ENCODE measurements around the gene REX1BD. TPM values are rescaled to one million over a fixed set of nuclear protein-coding genes. Genes with fewer than 3 reads are reported as not detected.

The REX1BD gene
- total and polyA plus RNA-seq, 8 donors: 30.0 to 158 (median 42.2) TPM

- Histone ChIP-seq H3K9me3 (no peaks in the 10 kb centered on the region), H3K4me1 (peaks cover 9 to 13% (median 9%) of the 10 kb centered on the region in 3 donors), H3K27ac (no peak overlapping the region), H3K36me3 (peaks cover 0 to 21% (median 16%) of the 10 kb centered on the region in 3 donors), H3K4me3 (no peak overlapping the region), H3K27me3 (no peaks in the 10 kb centered on the region)
- TF ChIP-seq CTCF (IDR thresholded peaks at IDR 0.05): no peak
- DNase-seq: peak in 1 of 6 donors; percentile 63
- FAIRE-seq: no peak
- no peak for ATAC-seq
- intact Hi-C loops (cut with DNase I): loop anchor here in 1 of 3 donors (10.0 kb wide), 1 partner anchor 110 kb away; no protein-coding TSS in a partner anchor
- WGBS, 2 donors: 93 to 94% methylated on average over 18 of the region's 18 CpGs
Measured at GRCh38 chr19:18574691-18575291, 13.8 kb upstream of the REX1BD start.

GRCh38 chr19:18576383-18576782 is 12.2 kb upstream of the REX1BD start:
- no peak for ATAC-seq
- TF ChIP-seq CTCF (IDR thresholded peaks at IDR 0.05): no peak
- DNase-seq: peak in 1 of 6 donors; percentile 3
- Histone ChIP-seq H3K4me3 (no peak overlapping the region), H3K27me3 (no peaks in the 10 kb centered on the region), H3K4me1 (peaks cover 9 to 13% (median 9%) of the 10 kb centered on the region in 3 donors), H3K27ac (no peak overlapping the region), H3K9me3 (no peaks in the 10 kb centered on the region), H3K36me3 (peaks cover 0 to 21% (median 16%) of the 10 kb centered on the region in 3 donors)
- 82 to 96% methylated on average over 8 of the region's 8 CpGs for WGBS, 2 donors
- no peak for FAIRE-seq
- intact Hi-C loops (cut with DNase I): loop anchor here in 1 of 3 donors (10.0 kb wide), 1 partner anchor 112 kb away; no protein-coding TSS in a partner anchor

DNA sequence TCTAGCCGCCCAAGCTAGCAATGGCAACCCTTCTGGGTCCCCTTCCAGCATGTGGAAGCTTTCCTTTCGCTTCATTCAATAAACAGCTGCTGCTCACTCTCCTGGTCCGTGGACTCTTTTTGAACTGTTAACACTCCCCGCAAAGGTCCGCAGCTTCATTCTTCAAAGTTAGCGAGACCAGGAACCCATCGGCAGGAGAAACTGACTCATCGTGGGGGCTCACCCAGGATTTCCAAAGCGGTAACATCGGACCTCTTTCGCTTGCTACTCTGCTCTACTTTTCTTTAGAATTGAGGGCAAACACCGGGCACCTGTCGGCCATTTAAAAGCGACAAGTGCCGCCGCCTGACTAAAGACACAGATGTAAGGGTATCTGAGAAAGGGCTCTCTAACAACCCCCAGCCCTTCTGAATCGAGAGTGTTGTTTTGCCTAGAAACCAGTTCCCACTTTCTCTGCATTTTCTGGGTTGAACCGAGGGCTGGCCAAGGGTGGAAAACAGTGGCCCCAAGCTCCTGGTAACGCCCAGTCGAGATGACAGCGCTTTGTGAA is 11.2 kb upstream of the REX1BD start:
- H3K36me3 ChIP-seq: peaks cover 0 to 21% (median 16%) of the 10 kb centered on the region in 3 donors
- ATAC-seq: no peak
- H3K9me3 ChIP-seq: no peaks in the 10 kb centered on the region
- H3K4me3 ChIP-seq: no peak overlapping the region
- peaks cover 8 to 12% (median 8%) of the 10 kb centered on the region in 3 donors for H3K4me1 ChIP-seq
- no peak for TF ChIP-seq CTCF (IDR thresholded peaks at IDR 0.05)
- H3K27ac ChIP-seq: no peak overlapping the region
- WGBS, 2 donors: 87 to 89% methylated on average over 21 of the region's 21 CpGs
- no peak for FAIRE-seq
- intact Hi-C loops (cut with DNase I): loop anchor here in 1 of 3 donors (10.0 kb wide), 1 partner anchor 113 kb away; no protein-coding TSS in a partner anchor
- H3K27me3 ChIP-seq: no peaks in the 10 kb centered on the region
- peak in 1 of 6 donors; percentile 11 for DNase-seq

GRCh38 chr19:18580311-18580710 is 8.3 kb upstream of the REX1BD start:
- DNase-seq: peak in 1 of 6 donors; percentile 14
- no peak overlapping the region for H3K4me3 ChIP-seq
- ATAC-seq: no peak
- 39 to 51% methylated on average over 7 of the region's 7 CpGs for WGBS, 2 donors
- intact Hi-C loops (cut with DNase I): no loop called here
- H3K4me1 ChIP-seq: no peaks in the 10 kb centered on the region
- H3K9me3 ChIP-seq: no peaks in the 10 kb centered on the region
- H3K27me3 ChIP-seq: no peaks in the 10 kb centered on the region
- H3K36me3 ChIP-seq: peaks cover 0 to 5% (median 3%) of the 10 kb centered on the region in 3 donors
- H3K27ac ChIP-seq: no peak overlapping the region
- no peak for TF ChIP-seq CTCF (IDR thresholded peaks at IDR 0.05)
- no peak for FAIRE-seq

DNA sequence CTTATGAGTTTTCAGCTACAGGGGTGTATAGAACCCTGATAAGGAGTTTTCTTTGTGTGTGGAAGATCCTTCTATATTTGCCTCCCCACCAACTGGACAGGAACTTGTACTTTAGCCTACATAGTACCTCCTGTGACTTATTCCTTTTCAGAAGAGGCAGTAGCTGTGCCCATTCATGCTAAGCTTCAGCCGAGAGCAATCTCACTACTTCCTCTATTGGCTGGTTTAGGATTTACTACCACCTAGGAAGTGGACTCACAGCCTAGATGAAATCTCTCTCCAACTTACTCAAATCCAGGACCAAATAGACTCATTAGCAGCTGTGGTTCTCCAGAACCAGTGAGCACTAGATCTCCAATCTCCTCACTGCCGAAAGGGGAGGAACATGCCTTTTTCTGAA is 2.3 kb upstream of the REX1BD start:
- 46 to 63% methylated on average over 2 of the region's 2 CpGs for WGBS, 2 donors
- intact Hi-C loops (cut with DNase I): no loop called here
- Histone ChIP-seq H3K9me3 (no peaks in the 10 kb centered on the region), H3K27me3 (no peaks in the 10 kb centered on the region), H3K4me1 (peaks cover 0 to 6% (median 5%) of the 10 kb centered on the region in 3 donors), H3K27ac (no peak overlapping the region), H3K36me3 (peaks cover 0 to 6% (median 0%) of the 10 kb centered on the region in 3 donors), H3K4me3 (no peak overlapping the region)
- ATAC-seq (no peak), FAIRE-seq (no peak), DNase-seq (no peak)
- TF ChIP-seq CTCF (IDR thresholded peaks at IDR 0.05): no peak

Measured in pancreas (tissue), 10 donors.